Measurements from ENCODE around the gene ERLEC1. TPM values are rescaled to one million over a fixed set of nuclear protein-coding genes. Genes with fewer than 3 reads are reported as not detected.
A peak's percentile ranks its signal among the peaks of the same experiment; 100 is the strongest.

The ERLEC1 gene
- total and polyA plus RNA-seq, 2 of the 4 experiments (the other 2 are of a cell fraction): 40.3 to 53.4 TPM

DNA sequence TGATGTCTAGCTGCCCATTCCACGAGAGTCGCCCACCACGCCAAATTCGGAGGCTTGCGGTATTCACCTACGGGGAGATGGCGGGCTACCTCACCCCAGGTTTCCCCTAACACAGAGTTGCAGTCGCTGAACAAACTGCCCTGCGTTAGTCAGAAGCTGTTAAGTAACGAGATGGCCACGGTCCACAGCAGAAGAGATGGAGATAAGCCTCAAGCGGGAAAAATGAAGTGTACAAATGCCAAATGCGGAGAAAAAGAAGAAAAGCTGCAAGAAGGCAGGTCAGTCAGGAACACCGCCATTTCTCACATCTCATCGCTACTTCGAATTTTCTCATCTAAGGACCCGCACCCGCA, 516 bp upstream of the ERLEC1 start:
- POLR2A ChIA-PET (ENCODE audit: unreplicated experiment): no interaction called here
- Histone ChIP-seq H2BK15ac (ENCODE audit: low read depth, low read length) (0 out of 3 replicates have a peak overlapping the region, but pooled peaks have one; percentile 2), H3K36me3 (ENCODE audit: control insufficient read depth, insufficient read depth, low read length) (peaks cover 1% of the 10 kb centered on the region; the same call in 1 of the 2 replicates), H2AFZ (replicated peaks; ENCODE audit: low read length, poor library complexity) (peak overlapping the region; percentile 94), H3K27me3 (ENCODE audit: control insufficient read depth, insufficient read depth, low read length) (no peaks in the 10 kb centered on the region), H2BK120ac (ENCODE audit: low read depth, low read length) (peak overlapping the region; percentile 45), H4K20me1 (ENCODE audit: insufficient read depth, low read length) (peaks cover 19% of the 10 kb centered on the region; the same call in 1 of the 2 replicates), H4K5ac (ENCODE audit: low read depth, low read length) (peak overlapping the region; percentile 42), H3K4me2 (ENCODE audit: low read depth, low read length) (peak overlapping the region; percentile 88), H3K9ac (ENCODE audit: low read depth, low read length) (peak overlapping the region; percentile 94), H4K91ac (ENCODE audit: insufficient read depth, low read depth, low read length) (peak overlapping the region; percentile 27), H3K14ac (replicated peaks; ENCODE audit: low read depth, low read length) (peak overlapping the region; percentile 89), H2BK20ac (ENCODE audit: low read depth, low read length) (0 out of 2 replicates have a peak overlapping the region, but pooled peaks have one; percentile 0), H2AK5ac (ENCODE audit: low read depth, low read length) (peak overlapping the region; percentile 1; the same call in 1 of the 2 replicates), H3K18ac (ENCODE audit: low read depth, low read length) (peak overlapping the region; percentile 55), H2BK5ac (ENCODE audit: low read depth, low read length, poor library complexity, severe bottlenecking) (peak overlapping the region; percentile 84), H4K8ac (ENCODE audit: low read depth in 2 of 2, low read length in 2 of 2) (peak overlapping the region; percentile 94 to 95), H3K4me1 (ENCODE audit: control insufficient read depth, insufficient read depth, low read length) (peaks cover 8% of the 10 kb centered on the region), H3K27ac (ENCODE audit: insufficient read depth, low read length) (peak overlapping the region; percentile 95), H3K9me3 (ENCODE audit: control insufficient read depth, insufficient read depth, low read length) (no peaks in the 10 kb centered on the region), H2AK9ac (replicated peaks; ENCODE audit: low read depth, low read length, poor library complexity) (peak overlapping the region; percentile 65), H3K56ac (ENCODE audit: extremely low read depth, insufficient read depth, low read length) (peak overlapping the region; percentile 87), H3K4me3 (ENCODE audit: insufficient read depth, low read depth, low read length) (peak overlapping the region; percentile 93), H3K9me1 (ENCODE audit: insufficient read depth, low read length) (peaks cover 6% of the 10 kb centered on the region), H3K23ac (ENCODE audit: low read depth, low read length) (peak overlapping the region; percentile 71), H3K79me1 (ENCODE audit: low read depth in 1 of 2, low read length in 2 of 2) (peaks cover 32 to 66% of the 10 kb centered on the region in 2 experiments), H3K4ac (ENCODE audit: low read depth, low read length) (peak overlapping the region; percentile 84)
- TSS peak; percentile 63 for BruUV-seq (replicated peaks)
- peak; percentile 67 for DNase-seq
- intact Hi-C loops (cut with micrococcal nuclease): no loop called here
- in situ Hi-C loops (cut with MboI; ENCODE audit: low sequenced_read_pairs): no loop called here
- dilution Hi-C loops (cut with HindIII; ENCODE audit: low sequenced_read_pairs, unreplicated experiment): no loop called here
- WGBS, 2 experiments (ENCODE audit: extremely low coverage in 2 of 2, insufficient read length in 1 of 2): 0% methylated on average over 3 of the region's 18 CpGs; no CpG with 5 or more reads in 1 of the 2 experiments
- no peak for TF ChIP-seq CHD1 (IDR thresholded peaks at IDR 0.05; ENCODE audit: low read depth, low read length)
- TF ChIP-seq RAD21 (IDR thresholded peaks at IDR 0.05; ENCODE audit: low read length): no peak
- no peak for TF ChIP-seq MAFK (IDR thresholded peaks at IDR 0.05; ENCODE audit: low read depth, low read length)
- TF ChIP-seq, protein P1, sequence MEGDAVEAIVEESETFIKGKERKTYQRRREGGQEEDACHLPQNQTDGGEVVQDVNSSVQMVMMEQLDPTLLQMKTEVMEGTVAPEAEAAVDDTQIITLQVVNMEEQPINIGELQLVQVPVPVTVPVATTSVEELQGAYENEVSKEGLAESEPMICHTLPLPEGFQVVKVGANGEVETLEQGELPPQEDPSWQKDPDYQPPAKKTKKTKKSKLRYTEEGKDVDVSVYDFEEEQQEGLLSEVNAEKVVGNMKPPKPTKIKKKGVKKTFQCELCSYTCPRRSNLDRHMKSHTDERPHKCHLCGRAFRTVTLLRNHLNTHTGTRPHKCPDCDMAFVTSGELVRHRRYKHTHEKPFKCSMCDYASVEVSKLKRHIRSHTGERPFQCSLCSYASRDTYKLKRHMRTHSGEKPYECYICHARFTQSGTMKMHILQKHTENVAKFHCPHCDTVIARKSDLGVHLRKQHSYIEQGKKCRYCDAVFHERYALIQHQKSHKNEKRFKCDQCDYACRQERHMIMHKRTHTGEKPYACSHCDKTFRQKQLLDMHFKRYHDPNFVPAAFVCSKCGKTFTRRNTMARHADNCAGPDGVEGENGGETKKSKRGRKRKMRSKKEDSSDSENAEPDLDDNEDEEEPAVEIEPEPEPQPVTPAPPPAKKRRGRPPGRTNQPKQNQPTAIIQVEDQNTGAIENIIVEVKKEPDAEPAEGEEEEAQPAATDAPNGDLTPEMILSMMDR (conservative IDR thresholded peaks at IDR 0.05; ENCODE audit: low read depth, low read length): no peak
- no peak for TF ChIP-seq FOS (IDR thresholded peaks at IDR 0.05; ENCODE audit: low read depth, low read length)
- TF ChIP-seq MAZ (IDR thresholded peaks at IDR 0.05; ENCODE audit: borderline replicate concordance, low read depth, low read length): no peak
- no peak for TF ChIP-seq NFE2L2 (IDR thresholded peaks at IDR 0.05; ENCODE audit: low read depth, low read length)
- no peak for TF ChIP-seq BHLHE40 (IDR thresholded peaks at IDR 0.05; ENCODE audit: low read depth, low read length)
- TF ChIP-seq, protein P2, sequence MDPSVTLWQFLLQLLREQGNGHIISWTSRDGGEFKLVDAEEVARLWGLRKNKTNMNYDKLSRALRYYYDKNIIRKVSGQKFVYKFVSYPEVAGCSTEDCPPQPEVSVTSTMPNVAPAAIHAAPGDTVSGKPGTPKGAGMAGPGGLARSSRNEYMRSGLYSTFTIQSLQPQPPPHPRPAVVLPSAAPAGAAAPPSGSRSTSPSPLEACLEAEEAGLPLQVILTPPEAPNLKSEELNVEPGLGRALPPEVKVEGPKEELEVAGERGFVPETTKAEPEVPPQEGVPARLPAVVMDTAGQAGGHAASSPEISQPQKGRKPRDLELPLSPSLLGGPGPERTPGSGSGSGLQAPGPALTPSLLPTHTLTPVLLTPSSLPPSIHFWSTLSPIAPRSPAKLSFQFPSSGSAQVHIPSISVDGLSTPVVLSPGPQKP (IDR thresholded peaks at IDR 0.05; ENCODE audit: borderline replicate concordance, low read depth, low read length): no peak
- no peak for TF ChIP-seq POLR2A (IDR thresholded peaks at IDR 0.05; ENCODE audit: low read depth, low read length)
- no peak for TF ChIP-seq RCOR1 (IDR thresholded peaks at IDR 0.05; ENCODE audit: insufficient replicate concordance, low read length)
- no peak for TF ChIP-seq RFX5 (IDR thresholded peaks at IDR 0.05; ENCODE audit: low read depth, low read length)
- TF ChIP-seq MXI1 (IDR thresholded peaks at IDR 0.05; ENCODE audit: borderline replicate concordance, low read depth, low read length): no peak
- TF ChIP-seq, protein P3, sequence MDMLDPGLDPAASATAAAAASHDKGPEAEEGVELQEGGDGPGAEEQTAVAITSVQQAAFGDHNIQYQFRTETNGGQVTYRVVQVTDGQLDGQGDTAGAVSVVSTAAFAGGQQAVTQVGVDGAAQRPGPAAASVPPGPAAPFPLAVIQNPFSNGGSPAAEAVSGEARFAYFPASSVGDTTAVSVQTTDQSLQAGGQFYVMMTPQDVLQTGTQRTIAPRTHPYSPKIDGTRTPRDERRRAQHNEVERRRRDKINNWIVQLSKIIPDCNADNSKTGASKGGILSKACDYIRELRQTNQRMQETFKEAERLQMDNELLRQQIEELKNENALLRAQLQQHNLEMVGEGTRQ (IDR thresholded peaks at IDR 0.05; ENCODE audit: low read depth, low read length): no peak
- no peak for TF ChIP-seq CEBPB (IDR thresholded peaks at IDR 0.05; ENCODE audit: low read depth, low read length)
- no peak for TF ChIP-seq SMC3 (IDR thresholded peaks at IDR 0.05; ENCODE audit: low read depth, low read length)
- CTCF ChIA-PET: interaction anchor here (0.5 kb wide), 1 partner anchor 658 kb away, joined by 3 read pairs; no protein-coding TSS in a partner anchor
- ATAC-seq (ENCODE audit: low read depth): peak; percentile 27
